GM23338 (cell line): ENCODE data around the gene KATNIP.

Source experiments
- CREB1 ChIP-seq: fragments of 250-450 bp; sonication (Bioruptor Pico); IDR thresholded peaks from 2 replicates; pipeline ENCODE4 v1.5.0; 2020; ENCODE audit warnings: low read depth, mild to moderate bottlenecking, moderate library complexity
- EZH2phosphoT487 ChIP-seq: fragments of 200-600 bp; sonication (generic); IDR thresholded peaks from one replicate; pipeline ENCODE4 v1.8.1; 2018; ENCODE audit warnings: antibody characterized with exemption; ENCODE audit not compliant: unreplicated experiment

GRCh38 chr16:27516365-27516764, 33.6 kb upstream of the KATNIP start:
- TF ChIP-seq CREB1 (CRISPR knock-in tag) (no peak), EZH2phosphoT487 (no peak)
